ENCODE results near the gene ZMYND12. TPM values are rescaled to one million over a fixed set of nuclear protein-coding genes. Genes with fewer than 3 reads are reported as not detected.
"Not testable (repeated sequence)": the region's sequence is repeated elsewhere in the genome, so short reads cannot be mapped to it uniquely, and the experiment has no call there.

ZMYND12 gene
- total RNA-seq = 1 to 10 TPM in 2 of 4 donors, under 1 TPM in 2; 0.56 to 2.1 (median 1.2) TPM
- polyA plus RNA-seq = 1.7 TPM
- long read RNA-seq, donor 1, partial matches to known transcripts = 0 of 1 reads
- long read RNA-seq, donor 1, other reads (novel, unspliced or antisense) = 0 of 1 reads
- long read RNA-seq, donor 2 = 0 reads
- long read RNA-seq, donor 3 = 0 reads
- long read RNA-seq, donor 4, partial matches to known transcripts = 0 of 1 reads
- long read RNA-seq, donor 4, other reads (novel, unspliced or antisense) = 0 of 1 reads

GRCh38 chr1:42456010-42456753 lies at the start of gene ZMYND12, which contains the start of gene PPCS:
Gene ZMYND12, minus strand, starts transcription at chr1:42456022. Its CDS starts 25 bp downstream, at chr1:42455997.
Gene PPCS, plus strand, starts transcription at chr1:42456543. Its CDS starts 23 bp downstream, at chr1:42456566.
- intact Hi-C loops (cut with DNase I) = no loop called here
- WGBS = under 1% methylated on average over 66 of the region's 66 CpGs
- H3K27ac ChIP-seq (ENCODE audit: low read length) = peak within 1 kb of the TSS; percentile 63
- no peaks in the 10 kb centered on the region for H3K9me3 ChIP-seq (ENCODE audit: control insufficient read depth, low read length)
- peaks cover 2% of the 10 kb centered on the region for H3K4me1 ChIP-seq (ENCODE audit: control insufficient read depth, insufficient read depth, low read length)
- H3K27me3 ChIP-seq (ENCODE audit: control insufficient read depth, insufficient read depth) = no peaks in the 10 kb centered on the region
- peak within 1 kb of the TSS; percentile 80 for H3K4me3 ChIP-seq (ENCODE audit: low read length)
- peak; percentile 96 for ATAC-seq
- DNase-seq = peak; percentile 88 to 96 (median 93)

- Histone ChIP-seq H3K27me3 (ENCODE audit: control insufficient read depth, insufficient read depth) (no peaks in the 10 kb centered on the region), H3K9me3 (ENCODE audit: control insufficient read depth, low read length) (peaks cover 4% of the 10 kb centered on the region), H3K4me3 (ENCODE audit: low read length) (no peak overlapping the region), H3K4me1 (ENCODE audit: control insufficient read depth, insufficient read depth, low read length) (no peaks in the 10 kb centered on the region), H3K27ac (ENCODE audit: low read length) (no peak overlapping the region)
- ATAC-seq (no peak), DNase-seq (no peak)
- intact Hi-C loops (cut with DNase I) = no loop called here
- 94% methylated on average over 2 of the region's 2 CpGs for WGBS
These were observed 48.8 kb upstream of the ZMYND12 start for GRCh38 chr1:42504535-42505128.

- H3K27ac ChIP-seq (ENCODE audit: low read length); H3K4me1 ChIP-seq (ENCODE audit: control insufficient read depth, insufficient read depth, low read length); H3K27me3 ChIP-seq (ENCODE audit: control insufficient read depth, insufficient read depth); ATAC-seq; H3K4me3 ChIP-seq (ENCODE audit: low read length); DNase-seq; intact Hi-C loops (cut with DNase I); H3K9me3 ChIP-seq (ENCODE audit: control insufficient read depth, low read length): not testable (repeated sequence)
- 90% methylated on average over 11 of the region's 11 CpGs for WGBS
These were observed 46.2 kb upstream of the ZMYND12 start for GRCh38 chr1:42502031-42502430.

GRCh38 chr1:42490237-42490636 lies 34.4 kb upstream of the ZMYND12 start:
- DNase-seq (no peak), ATAC-seq (no peak)
- H3K4me1 ChIP-seq (ENCODE audit: control insufficient read depth, insufficient read depth, low read length) = no peaks in the 10 kb centered on the region
- WGBS = 97% methylated on average over 3 of the region's 3 CpGs
- no peaks in the 10 kb centered on the region for H3K27me3 ChIP-seq (ENCODE audit: control insufficient read depth, insufficient read depth)
- intact Hi-C loops (cut with DNase I) = no loop called here
- no peaks in the 10 kb centered on the region for H3K9me3 ChIP-seq (ENCODE audit: control insufficient read depth, low read length)
- no peak overlapping the region for H3K27ac ChIP-seq (ENCODE audit: low read length)
- no peak overlapping the region for H3K4me3 ChIP-seq (ENCODE audit: low read length)

GRCh38 chr1:42484382-42484781 lies 28.6 kb upstream of the ZMYND12 start:
- DNase-seq (no peak), ATAC-seq (peak in 1 of 2 donors; percentile 50)
- intact Hi-C loops (cut with DNase I) = no loop called here
- no peak overlapping the region for H3K27ac ChIP-seq (ENCODE audit: low read length)
- WGBS = 44% methylated on average over 2 of the region's 2 CpGs
- H3K27me3 ChIP-seq (ENCODE audit: control insufficient read depth, insufficient read depth) = no peaks in the 10 kb centered on the region
- H3K4me1 ChIP-seq (ENCODE audit: control insufficient read depth, insufficient read depth, low read length) = no peaks in the 10 kb centered on the region
- H3K4me3 ChIP-seq (ENCODE audit: low read length) = no peak overlapping the region
- no peaks in the 10 kb centered on the region for H3K9me3 ChIP-seq (ENCODE audit: control insufficient read depth, low read length)

GRCh38 chr1:42482635-42483153 lies 26.9 kb upstream of the ZMYND12 start:
- Histone ChIP-seq H3K9me3 (ENCODE audit: control insufficient read depth, low read length) (no peaks in the 10 kb centered on the region), H3K27ac (ENCODE audit: low read length) (no peak overlapping the region), H3K4me3 (ENCODE audit: low read length) (no peak overlapping the region), H3K4me1 (ENCODE audit: control insufficient read depth, insufficient read depth, low read length) (no peaks in the 10 kb centered on the region), H3K27me3 (ENCODE audit: control insufficient read depth, insufficient read depth) (no peaks in the 10 kb centered on the region)
- no peak for DNase-seq
- ATAC-seq = no peak
- 86% methylated on average over 2 of the region's 2 CpGs for WGBS
- intact Hi-C loops (cut with DNase I) = no loop called here

- intact Hi-C loops (cut with DNase I) = no loop called here
- Histone ChIP-seq H3K27ac (ENCODE audit: low read length) (no peak overlapping the region), H3K4me3 (ENCODE audit: low read length) (no peak overlapping the region), H3K9me3 (ENCODE audit: control insufficient read depth, low read length) (no peaks in the 10 kb centered on the region), H3K27me3 (ENCODE audit: control insufficient read depth, insufficient read depth) (no peaks in the 10 kb centered on the region), H3K4me1 (ENCODE audit: control insufficient read depth, insufficient read depth, low read length) (no peaks in the 10 kb centered on the region)
- ATAC-seq = no peak
- WGBS = 100% methylated on average over 1 of the region's 1 CpG
- DNase-seq = no peak
These were observed 25.1 kb upstream of the ZMYND12 start for GRCh38 chr1:42480921-42481320.

- Histone ChIP-seq H3K4me3 (ENCODE audit: low read length) (no peak overlapping the region), H3K27ac (ENCODE audit: low read length) (no peak overlapping the region), H3K27me3 (ENCODE audit: control insufficient read depth, insufficient read depth) (no peaks in the 10 kb centered on the region), H3K9me3 (ENCODE audit: control insufficient read depth, low read length) (no peaks in the 10 kb centered on the region), H3K4me1 (ENCODE audit: control insufficient read depth, insufficient read depth, low read length) (no peaks in the 10 kb centered on the region)
- intact Hi-C loops (cut with DNase I) = no loop called here
- 46% methylated on average over 4 of the region's 4 CpGs for WGBS
- ATAC-seq (no peak), DNase-seq (peak in 1 of 3 donors; percentile 15)
These were observed 23.8 kb upstream of the ZMYND12 start for GRCh38 chr1:42479621-42480020.

GRCh38 chr1:42477775-42478174 lies 22.0 kb upstream of the ZMYND12 start:
- 67% methylated on average over 3 of the region's 3 CpGs for WGBS
- Histone ChIP-seq H3K27me3 (ENCODE audit: control insufficient read depth, insufficient read depth) (no peaks in the 10 kb centered on the region), H3K9me3 (ENCODE audit: control insufficient read depth, low read length) (no peaks in the 10 kb centered on the region), H3K4me1 (ENCODE audit: control insufficient read depth, insufficient read depth, low read length) (no peaks in the 10 kb centered on the region), H3K27ac (ENCODE audit: low read length) (no peak overlapping the region), H3K4me3 (ENCODE audit: low read length) (no peak overlapping the region)
- DNase-seq (no peak), ATAC-seq (no peak)
- intact Hi-C loops (cut with DNase I) = no loop called here

- DNase-seq; ATAC-seq; H3K4me3 ChIP-seq (ENCODE audit: low read length); H3K4me1 ChIP-seq (ENCODE audit: control insufficient read depth, insufficient read depth, low read length); intact Hi-C loops (cut with DNase I); H3K27ac ChIP-seq (ENCODE audit: low read length); H3K9me3 ChIP-seq (ENCODE audit: control insufficient read depth, low read length); H3K27me3 ChIP-seq (ENCODE audit: control insufficient read depth, insufficient read depth): not testable (repeated sequence)
- 87% methylated on average over 4 of the region's 4 CpGs for WGBS
These were observed 21.5 kb upstream of the ZMYND12 start for GRCh38 chr1:42477354-42477753.

GRCh38 chr1:42476605-42477004 lies 20.8 kb upstream of the ZMYND12 start:
- DNase-seq = no peak
- ATAC-seq = no peak
- Histone ChIP-seq H3K27ac (ENCODE audit: low read length) (no peak overlapping the region), H3K4me3 (ENCODE audit: low read length) (no peak overlapping the region), H3K9me3 (ENCODE audit: control insufficient read depth, low read length) (no peaks in the 10 kb centered on the region), H3K4me1 (ENCODE audit: control insufficient read depth, insufficient read depth, low read length) (no peaks in the 10 kb centered on the region), H3K27me3 (ENCODE audit: control insufficient read depth, insufficient read depth) (no peaks in the 10 kb centered on the region)
- WGBS = 87% methylated on average over 4 of the region's 4 CpGs
- intact Hi-C loops (cut with DNase I) = no loop called here

Data from right cardiac atrium (tissue), 5 donors.